Thyroid gland (tissue), 4 donors: Measurements from ENCODE around the gene LRRC4. TPM values are rescaled to one million over a fixed set of nuclear protein-coding genes. Genes with fewer than 3 reads are reported as not detected.

Experiments
- DNase-seq, 2 donors: peaks; one replicate each; pipeline ENCODE4 v3.0.0-alpha.2; 2019
- H3K27ac ChIP-seq, 3 donors: fragments of 200-600 bp; sonication (generic); 1 replicate in 2 of 3; 2 replicates in 1 of 3; pipeline ENCODE4 v1.5.1; 2016 to 2019; ENCODE audit warnings: mild to moderate bottlenecking in 1 of 3, moderate library complexity in 1 of 3
- H3K27me3 ChIP-seq: fragments of 200-600 bp; sonication (generic); one replicate; pipeline ENCODE4 v1.5.1; 2019
- H3K36me3 ChIP-seq, 2 donors: fragments of 200-600 bp; sonication (generic); one replicate each; pipeline ENCODE4 v1.5.1; 2016 to 2019
- H3K4me1 ChIP-seq, 2 donors: fragments of 200-600 bp; sonication (generic); one replicate each; pipeline ENCODE4 v1.5.1; 2017 to 2019
- H3K4me3 ChIP-seq, 3 donors: fragments of 200-600 bp; sonication (generic); replicated peaks in 1 of 3; 1 replicate in 2 of 3; 2 replicates in 1 of 3; pipeline ENCODE4 v1.5.1; 2016; ENCODE audit warnings: mild to moderate bottlenecking in 1 of 3
- H3K9me3 ChIP-seq: fragments of 200-600 bp; sonication (generic); one replicate; pipeline ENCODE4 v1.5.1; 2017
- CTCF ChIP-seq, 6 experiments: fragments of 200-600 bp in 3 of 6; fragments of 450-650 bp in 3 of 6; sonication (generic) in 3 of 6; IDR thresholded peaks; one replicate each; pipeline ENCODE4 v1.5.1; 2016 to 2019; ENCODE audit warnings: antibody characterized with exemption in 6 of 6, mild to moderate bottlenecking in 2 of 6, inconsistent platforms in 1 of 6, moderate library complexity in 1 of 6
- POLR2A ChIP-seq, 2 donors: fragments of 450-650 bp; IDR thresholded peaks; one replicate each; pipeline ENCODE4 v1.6.1; 2017; ENCODE audit warnings: antibody characterized with exemption in 2 of 2, mild to moderate bottlenecking in 2 of 2, moderate library complexity in 1 of 2
- WGBS, 2 donors: methylation state at CpG; one replicate each; pipeline ENCODE4 v1.1.5; 2017; 5-methylcytosine and 5-hydroxymethylcytosine counted together
- intact Hi-C: fragments of 100-400 bp; cut with DNase I; formaldehyde crosslinking; loops from one replicate; pipeline ENCODE4 v1.15.1; 2023
- total RNA-seq, 4 donors: library from RNA; depleted of rRNA; stranded (reverse); fragments of >200 nt; gene quantifications; one replicate each; pipeline ENCODE4 v1.2.3, GENCODE V29; 2016

LRRC4 gene
- total RNA-seq, 4 donors from 2014 or later, result 0.39 to 3.7 (median 0.95) TPM

DNA sequence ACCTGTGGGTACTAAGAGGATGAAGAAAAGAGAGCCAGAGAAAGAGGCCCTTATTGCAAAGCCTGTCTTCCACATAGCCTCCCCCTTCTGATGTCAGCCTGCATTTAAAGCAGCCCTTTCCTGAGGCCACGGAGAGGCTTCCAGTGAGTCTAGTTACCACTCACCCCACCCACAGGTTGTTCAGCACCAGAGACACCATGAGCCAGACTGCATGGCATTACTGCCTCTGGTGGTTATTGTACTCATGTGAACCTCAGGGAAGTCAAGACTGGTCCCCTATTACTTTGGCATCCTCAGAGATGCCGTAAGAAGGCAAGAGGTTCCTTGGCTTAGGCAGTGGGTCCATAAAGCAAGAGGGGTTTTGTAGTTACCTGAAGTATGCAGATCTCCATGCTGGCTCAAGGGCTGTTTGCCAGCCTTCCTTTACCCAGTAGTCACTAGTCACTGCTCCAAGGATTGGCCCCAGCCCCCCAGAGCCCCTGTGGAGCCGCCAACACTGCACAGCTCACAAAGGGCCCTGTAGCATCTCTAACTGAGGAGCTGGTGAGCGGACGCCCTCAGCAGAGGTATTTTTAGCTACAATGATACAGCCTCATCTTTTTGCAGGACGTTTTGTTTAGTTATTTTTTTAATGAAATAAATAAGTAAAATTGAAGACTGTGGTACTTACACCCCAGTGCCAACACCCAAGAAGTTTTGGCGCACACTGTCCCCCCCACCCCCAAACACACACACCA lies 20.7 kb downstream of the LRRC4 start:
- Histone ChIP-seq H3K27me3 (no peaks in the 10 kb centered on the region), H3K4me3 (no peak overlapping the region), H3K4me1 (peaks cover 0 to 12% of the 10 kb centered on the region in 2 donors), H3K9me3 (no peaks in the 10 kb centered on the region), H3K36me3 (no peaks in the 10 kb centered on the region), H3K27ac (no peak overlapping the region)
- WGBS, 2 donors, result 93 to 94% methylated on average over 7 of the region's 7 CpGs
- intact Hi-C loops, result no loop called here
- TF ChIP-seq POLR2A (IDR thresholded peaks at IDR 0.05), result no peak
- no peak for TF ChIP-seq CTCF (IDR thresholded peaks at IDR 0.05)
- no peak for DNase-seq

GRCh38 chr7:128008744-128009143 lies 22.5 kb downstream of the LRRC4 start:
- WGBS, 2 donors, result 98 to 100% methylated on average over 2 of the region's 2 CpGs
- no peaks in the 10 kb centered on the region for H3K27me3 ChIP-seq
- H3K9me3 ChIP-seq, result no peaks in the 10 kb centered on the region
- TF ChIP-seq POLR2A (IDR thresholded peaks at IDR 0.05), result no peak
- TF ChIP-seq CTCF (IDR thresholded peaks at IDR 0.05), result no peak
- intact Hi-C loops, result no loop called here
- H3K4me1 ChIP-seq, result peaks cover 3 to 26% of the 10 kb centered on the region in 2 donors
- no peaks in the 10 kb centered on the region for H3K36me3 ChIP-seq
- H3K4me3 ChIP-seq, result no peak overlapping the region
- no peak overlapping the region for H3K27ac ChIP-seq
- no peak for DNase-seq

DNA sequence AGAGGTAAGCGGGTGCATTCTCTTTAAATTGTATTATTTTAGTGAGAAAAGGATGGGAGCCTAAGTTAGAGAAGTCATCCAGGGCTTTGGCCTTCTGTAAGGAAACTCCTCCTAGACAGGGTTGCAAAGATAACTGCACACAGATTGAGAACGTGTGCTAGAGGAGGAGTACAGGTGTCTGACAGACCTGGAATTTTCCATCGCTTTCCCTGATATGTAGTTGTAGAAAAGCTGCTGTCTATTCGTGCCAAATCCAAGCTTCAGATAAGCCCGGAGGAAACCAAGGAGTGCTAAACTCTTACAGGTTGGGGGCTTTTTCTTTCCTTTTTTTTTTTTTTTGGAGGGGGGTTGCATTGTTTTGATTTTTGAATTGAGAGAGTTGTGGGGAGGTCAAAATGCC lies 23.1 kb downstream of the LRRC4 start:
- intact Hi-C loops, result no loop called here

GRCh38 chr7:128007303-128007680 lies 23.9 kb downstream of the LRRC4 start:
- Histone ChIP-seq H3K27ac (no peak overlapping the region), H3K27me3 (no peaks in the 10 kb centered on the region), H3K4me3 (no peak overlapping the region), H3K36me3 (no peaks in the 10 kb centered on the region), H3K9me3 (no peaks in the 10 kb centered on the region), H3K4me1 (peaks cover 3 to 26% of the 10 kb centered on the region in 2 donors)
- WGBS, 2 donors, result 92 to 93% methylated on average over 3 of the region's 3 CpGs
- no peak for DNase-seq
- intact Hi-C loops, result no loop called here
- TF ChIP-seq CTCF (IDR thresholded peaks at IDR 0.05) (no peak), POLR2A (IDR thresholded peaks at IDR 0.05) (no peak)

More for the DNA sequence above, 23.1 kb downstream of the LRRC4 start:
- no peaks in the 10 kb centered on the region for H3K36me3 ChIP-seq
- TF ChIP-seq CTCF (IDR thresholded peaks at IDR 0.05), result no peak
- no peak for TF ChIP-seq POLR2A (IDR thresholded peaks at IDR 0.05)
- 95 to 96% methylated on average over 5 of the region's 5 CpGs for WGBS, 2 donors
- H3K9me3 ChIP-seq, result no peaks in the 10 kb centered on the region
- H3K27me3 ChIP-seq, result no peaks in the 10 kb centered on the region
- H3K27ac ChIP-seq, result no peak overlapping the region
- DNase-seq, result no peak
- peaks cover 3 to 26% of the 10 kb centered on the region in 2 donors for H3K4me1 ChIP-seq
- no peak overlapping the region for H3K4me3 ChIP-seq

DNA sequence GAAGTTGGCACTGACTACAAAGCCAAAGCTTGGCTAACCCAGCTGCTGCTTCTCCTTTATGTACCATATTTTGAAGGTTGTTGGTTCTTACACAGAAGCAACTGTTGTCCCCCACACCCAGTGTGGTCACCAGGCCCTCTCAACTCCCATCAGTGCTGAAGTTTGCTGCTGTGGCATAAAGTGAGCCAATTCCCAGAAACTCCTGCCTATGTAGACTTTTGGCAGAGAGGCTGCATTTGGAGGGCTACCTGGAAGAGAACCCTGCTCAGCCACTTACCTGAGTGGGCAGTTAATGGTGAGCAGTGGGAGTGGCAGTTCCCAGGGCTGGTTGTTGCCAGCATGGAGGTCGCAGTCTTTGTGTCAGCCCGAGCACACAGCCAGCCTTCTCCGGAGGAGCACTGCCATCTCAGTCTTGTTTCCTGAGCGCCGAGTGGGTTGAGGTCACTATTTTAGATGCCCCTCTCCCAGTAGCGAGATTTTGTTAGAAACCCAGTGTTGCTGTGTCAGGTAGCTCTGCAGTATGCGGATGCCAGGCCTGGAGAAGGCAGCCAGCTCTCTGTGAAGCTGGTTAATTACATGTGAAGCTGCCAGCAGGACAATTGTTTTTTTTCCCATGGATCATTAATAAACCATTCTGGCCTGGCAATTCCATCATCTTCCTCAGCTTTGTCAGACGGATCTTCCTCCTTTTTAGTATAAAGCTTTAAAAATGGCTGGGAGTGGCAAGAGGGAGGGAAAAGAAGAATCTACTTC lies 24.5 kb downstream of the LRRC4 start:
- WGBS, 2 donors, result 95 to 100% methylated on average over 8 of the region's 8 CpGs
- intact Hi-C loops, result no loop called here
- H3K27ac ChIP-seq, result no peak overlapping the region
- TF ChIP-seq POLR2A (IDR thresholded peaks at IDR 0.05), result no peak
- no peak for TF ChIP-seq CTCF (IDR thresholded peaks at IDR 0.05)
- peak in 1 of 2 donors; percentile 13 for DNase-seq
- H3K9me3 ChIP-seq, result no peaks in the 10 kb centered on the region
- no peaks in the 10 kb centered on the region for H3K27me3 ChIP-seq
- H3K4me3 ChIP-seq, result no peak overlapping the region
- no peaks in the 10 kb centered on the region for H3K36me3 ChIP-seq
- peaks cover 3 to 26% of the 10 kb centered on the region in 2 donors for H3K4me1 ChIP-seq
